WTC11 (cell line): ENCODE measurements around the gene ODAD3.

ENCODE experiments used
- ATF2 ChIP-seq: sonication (generic); formaldehyde crosslinking; IDR thresholded peaks from 2 replicates; pipeline ENCODE4 v1.8.1; 2022; ENCODE audit warnings: low read depth, missing genetic modification reagents, borderline replicate concordance
- CTCF ChIP-seq: fragments of 200-600 bp; IDR thresholded peaks from 2 replicates; pipeline ENCODE4 v1.8.0; 2022; ENCODE audit warnings: antibody characterized with exemption
- NFYB ChIP-seq: sonication (generic); formaldehyde crosslinking; conservative IDR thresholded peaks from 2 replicates; pipeline ENCODE4 v1.8.0; 2022; ENCODE audit warnings: low read depth, missing genetic modification reagents
- OVOL2 ChIP-seq: fragments of 250-450 bp; sonication (Bioruptor Pico); IDR thresholded peaks from 2 replicates; pipeline ENCODE4 v1.9.0; 2021; ENCODE audit warnings: mild to moderate bottlenecking, borderline replicate concordance
- RORB ChIP-seq: fragments of 250-450 bp; sonication (Bioruptor Pico); IDR thresholded peaks from 2 replicates; pipeline ENCODE4 v1.9.0; 2021; ENCODE audit warnings: mild to moderate bottlenecking
- SMAD3 ChIP-seq: sonication (generic); formaldehyde crosslinking; IDR thresholded peaks from 2 replicates; pipeline ENCODE4 v1.8.0; 2022; ENCODE audit warnings: missing genetic modification reagents, mild to moderate bottlenecking, borderline replicate concordance
- SP1 ChIP-seq: sonication (generic); formaldehyde crosslinking; conservative IDR thresholded peaks from 2 replicates; pipeline ENCODE4 v1.8.1; 2022; ENCODE audit warnings: missing genetic modification reagents
- USF2 ChIP-seq: sonication (generic); formaldehyde crosslinking; IDR thresholded peaks from 2 replicates; pipeline ENCODE4 v1.8.1; 2023; ENCODE audit warnings: mild to moderate bottlenecking, missing genetic modification reagents, moderate library complexity
- ZNF232 ChIP-seq: sonication (generic); formaldehyde crosslinking; IDR thresholded peaks from 2 replicates; pipeline ENCODE4 v1.8.0; 2022; ENCODE audit warnings: mild to moderate bottlenecking, missing genetic modification reagents
- ZNF532 ChIP-seq: fragments of 250-450 bp; sonication (Bioruptor Pico); IDR thresholded peaks from 2 replicates; pipeline ENCODE4 v1.9.0; 2021; ENCODE audit warnings: mild to moderate bottlenecking, borderline replicate concordance

- TF ChIP-seq ATF2 (CRISPR knock-in tag): no peak
- no peak for TF ChIP-seq USF2 (CRISPR knock-in tag)
- TF ChIP-seq CTCF: no peak
- no peak for TF ChIP-seq NFYB (CRISPR knock-in tag)
- no peak for TF ChIP-seq OVOL2 (CRISPR knock-in tag)
- TF ChIP-seq RORB (CRISPR knock-in tag): no peak
- TF ChIP-seq ZNF232: no peak
- TF ChIP-seq SMAD3: no peak
- TF ChIP-seq SP1 (CRISPR knock-in tag): no peak
- no peak for TF ChIP-seq ZNF532
These were observed 14.1 kb upstream of the ODAD3 start for GRCh38 chr19:11448923-11449554.
